Measurements from ENCODE around the gene WDR44. TPM values are rescaled to one million over a fixed set of nuclear protein-coding genes. Genes with fewer than 3 reads are reported as not detected.

The WDR44 gene
- polyA plus RNA-seq, 2 of the 4 experiments (the other 2 are of a cell fraction), result 9.9 to 22.1 TPM

DNA sequence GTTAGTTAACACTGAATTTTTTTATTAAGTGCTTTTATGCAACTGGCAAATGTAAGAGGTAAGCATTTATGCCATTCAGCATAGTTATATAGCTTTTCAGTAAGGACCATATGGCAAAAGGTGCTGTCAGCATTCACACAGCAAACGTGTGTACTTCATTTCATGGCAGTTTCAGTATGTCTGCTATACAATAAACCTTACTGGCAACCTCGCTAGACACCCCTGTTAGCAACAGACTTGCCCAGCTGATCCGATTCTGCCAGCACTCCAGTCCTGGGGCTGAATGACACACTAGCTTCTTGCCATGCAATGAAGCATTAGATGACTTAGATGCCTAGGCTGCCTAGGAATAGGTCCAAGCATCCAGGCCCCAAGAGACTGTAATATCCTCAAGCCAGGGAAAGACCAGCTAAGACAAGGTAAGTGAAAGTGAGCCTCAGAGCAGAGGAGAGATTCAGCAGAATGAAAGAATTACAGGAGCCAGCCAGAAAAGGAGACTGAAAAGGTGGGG lies 102.4 kb downstream of the WDR44 start:
- FAIRE-seq (peak; percentile 36), DNase-seq (ENCODE audit: low read depth in 1 of 2, low spot score in 1 of 2) (no peak), ATAC-seq (no peak)
- POLR2A ChIA-PET, result no interaction called here
- TF ChIP-seq BHLHE40 (IDR thresholded peaks at IDR 0.05; ENCODE audit: low read depth, low read length), result no peak
- TF ChIP-seq, protein P1, sequence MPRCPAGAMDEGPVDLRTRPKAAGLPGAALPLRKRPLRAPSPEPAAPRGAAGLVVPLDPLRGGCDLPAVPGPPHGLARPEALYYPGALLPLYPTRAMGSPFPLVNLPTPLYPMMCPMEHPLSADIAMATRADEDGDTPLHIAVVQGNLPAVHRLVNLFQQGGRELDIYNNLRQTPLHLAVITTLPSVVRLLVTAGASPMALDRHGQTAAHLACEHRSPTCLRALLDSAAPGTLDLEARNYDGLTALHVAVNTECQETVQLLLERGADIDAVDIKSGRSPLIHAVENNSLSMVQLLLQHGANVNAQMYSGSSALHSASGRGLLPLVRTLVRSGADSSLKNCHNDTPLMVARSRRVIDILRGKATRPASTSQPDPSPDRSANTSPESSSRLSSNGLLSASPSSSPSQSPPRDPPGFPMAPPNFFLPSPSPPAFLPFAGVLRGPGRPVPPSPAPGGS (IDR thresholded peaks at IDR 0.05), result no peak
- TF ChIP-seq EHF (CRISPR knock-in tag; IDR thresholded peaks at IDR 0.05), result no peak
- TF ChIP-seq CBX2 (IDR thresholded peaks at IDR 0.05; ENCODE audit: borderline replicate concordance, low read depth), result no peak
- TF ChIP-seq, protein P2, sequence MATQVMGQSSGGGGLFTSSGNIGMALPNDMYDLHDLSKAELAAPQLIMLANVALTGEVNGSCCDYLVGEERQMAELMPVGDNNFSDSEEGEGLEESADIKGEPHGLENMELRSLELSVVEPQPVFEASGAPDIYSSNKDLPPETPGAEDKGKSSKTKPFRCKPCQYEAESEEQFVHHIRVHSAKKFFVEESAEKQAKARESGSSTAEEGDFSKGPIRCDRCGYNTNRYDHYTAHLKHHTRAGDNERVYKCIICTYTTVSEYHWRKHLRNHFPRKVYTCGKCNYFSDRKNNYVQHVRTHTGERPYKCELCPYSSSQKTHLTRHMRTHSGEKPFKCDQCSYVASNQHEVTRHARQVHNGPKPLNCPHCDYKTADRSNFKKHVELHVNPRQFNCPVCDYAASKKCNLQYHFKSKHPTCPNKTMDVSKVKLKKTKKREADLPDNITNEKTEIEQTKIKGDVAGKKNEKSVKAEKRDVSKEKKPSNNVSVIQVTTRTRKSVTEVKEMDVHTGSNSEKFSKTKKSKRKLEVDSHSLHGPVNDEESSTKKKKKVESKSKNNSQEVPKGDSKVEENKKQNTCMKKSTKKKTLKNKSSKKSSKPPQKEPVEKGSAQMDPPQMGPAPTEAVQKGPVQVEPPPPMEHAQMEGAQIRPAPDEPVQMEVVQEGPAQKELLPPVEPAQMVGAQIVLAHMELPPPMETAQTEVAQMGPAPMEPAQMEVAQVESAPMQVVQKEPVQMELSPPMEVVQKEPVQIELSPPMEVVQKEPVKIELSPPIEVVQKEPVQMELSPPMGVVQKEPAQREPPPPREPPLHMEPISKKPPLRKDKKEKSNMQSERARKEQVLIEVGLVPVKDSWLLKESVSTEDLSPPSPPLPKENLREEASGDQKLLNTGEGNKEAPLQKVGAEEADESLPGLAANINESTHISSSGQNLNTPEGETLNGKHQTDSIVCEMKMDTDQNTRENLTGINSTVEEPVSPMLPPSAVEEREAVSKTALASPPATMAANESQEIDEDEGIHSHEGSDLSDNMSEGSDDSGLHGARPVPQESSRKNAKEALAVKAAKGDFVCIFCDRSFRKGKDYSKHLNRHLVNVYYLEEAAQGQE (IDR thresholded peaks at IDR 0.05), result no peak
- TF ChIP-seq RNF2 (IDR thresholded peaks at IDR 0.05; ENCODE audit: borderline replicate concordance, low read depth), result no peak
- no peak for TF ChIP-seq TP53 (CRISPR knock-in tag; IDR thresholded peaks at IDR 0.05)
- TF ChIP-seq RCOR1 (IDR thresholded peaks at IDR 0.05; ENCODE audit: low read depth, low read length), result no peak
- no peak for TF ChIP-seq POLR2AphosphoS2 (conservative IDR thresholded peaks at IDR 0.05; ENCODE audit: low read length)
- no peak for TF ChIP-seq KDM1A (IDR thresholded peaks at IDR 0.05; ENCODE audit: low read depth)
- no peak for TF ChIP-seq ZNF302 (CRISPR knock-in tag; IDR thresholded peaks at IDR 0.05)
- no peak for TF ChIP-seq SREBF2 (IDR thresholded peaks at IDR 0.05)
- TF ChIP-seq RAD21 (conservative IDR thresholded peaks at IDR 0.05 in 1 of 2, IDR thresholded peaks at IDR 0.05 in 1 of 2), result no peak
- TF ChIP-seq KDM5A (IDR thresholded peaks at IDR 0.05), result no peak
- TF ChIP-seq MAZ (IDR thresholded peaks at IDR 0.05; ENCODE audit: borderline replicate concordance, low read depth, low read length), result no peak
- TF ChIP-seq, protein P3, sequence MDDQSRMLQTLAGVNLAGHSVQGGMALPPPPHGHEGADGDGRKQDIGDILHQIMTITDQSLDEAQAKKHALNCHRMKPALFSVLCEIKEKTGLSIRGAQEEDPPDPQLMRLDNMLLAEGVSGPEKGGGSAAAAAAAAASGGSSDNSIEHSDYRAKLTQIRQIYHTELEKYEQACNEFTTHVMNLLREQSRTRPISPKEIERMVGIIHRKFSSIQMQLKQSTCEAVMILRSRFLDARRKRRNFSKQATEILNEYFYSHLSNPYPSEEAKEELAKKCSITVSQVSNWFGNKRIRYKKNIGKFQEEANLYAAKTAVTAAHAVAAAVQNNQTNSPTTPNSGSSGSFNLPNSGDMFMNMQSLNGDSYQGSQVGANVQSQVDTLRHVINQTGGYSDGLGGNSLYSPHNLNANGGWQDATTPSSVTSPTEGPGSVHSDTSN (IDR thresholded peaks at IDR 0.05), result no peak
- TF ChIP-seq, protein P4, sequence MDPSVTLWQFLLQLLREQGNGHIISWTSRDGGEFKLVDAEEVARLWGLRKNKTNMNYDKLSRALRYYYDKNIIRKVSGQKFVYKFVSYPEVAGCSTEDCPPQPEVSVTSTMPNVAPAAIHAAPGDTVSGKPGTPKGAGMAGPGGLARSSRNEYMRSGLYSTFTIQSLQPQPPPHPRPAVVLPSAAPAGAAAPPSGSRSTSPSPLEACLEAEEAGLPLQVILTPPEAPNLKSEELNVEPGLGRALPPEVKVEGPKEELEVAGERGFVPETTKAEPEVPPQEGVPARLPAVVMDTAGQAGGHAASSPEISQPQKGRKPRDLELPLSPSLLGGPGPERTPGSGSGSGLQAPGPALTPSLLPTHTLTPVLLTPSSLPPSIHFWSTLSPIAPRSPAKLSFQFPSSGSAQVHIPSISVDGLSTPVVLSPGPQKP (IDR thresholded peaks at IDR 0.05; ENCODE audit: low read depth, low read length), result no peak
- no peak for TF ChIP-seq CHD2 (IDR thresholded peaks at IDR 0.05; ENCODE audit: low read length, partially characterized antibody)
- TF ChIP-seq NPAS2 (CRISPR knock-in tag; IDR thresholded peaks at IDR 0.05; ENCODE audit: borderline replicate concordance), result no peak
- no peak for TF ChIP-seq ESRRA (IDR thresholded peaks at IDR 0.05; ENCODE audit: borderline replicate concordance, low read length)
- Histone ChIP-seq H3K9me3 (no peaks in the 10 kb centered on the region), H3K4me2 (no peak overlapping the region), H3K4me1 (no peaks in the 10 kb centered on the region), H3K4me3 (no peak overlapping the region), H3K27ac (no peak overlapping the region)
- CTCF ChIA-PET, result interaction anchor here (0.9 to 1.6 kb wide), 2 partner anchors 11 to 152 kb away, joined by 4 to 6 read pairs; no protein-coding TSS in a partner anchor
- WGBS (ENCODE audit: missing lambda C conversion rate), result 73% methylated on average over 2 of the region's 3 CpGs
